ENCODE data around the gene FLNA.

The FLNA gene

DNA sequence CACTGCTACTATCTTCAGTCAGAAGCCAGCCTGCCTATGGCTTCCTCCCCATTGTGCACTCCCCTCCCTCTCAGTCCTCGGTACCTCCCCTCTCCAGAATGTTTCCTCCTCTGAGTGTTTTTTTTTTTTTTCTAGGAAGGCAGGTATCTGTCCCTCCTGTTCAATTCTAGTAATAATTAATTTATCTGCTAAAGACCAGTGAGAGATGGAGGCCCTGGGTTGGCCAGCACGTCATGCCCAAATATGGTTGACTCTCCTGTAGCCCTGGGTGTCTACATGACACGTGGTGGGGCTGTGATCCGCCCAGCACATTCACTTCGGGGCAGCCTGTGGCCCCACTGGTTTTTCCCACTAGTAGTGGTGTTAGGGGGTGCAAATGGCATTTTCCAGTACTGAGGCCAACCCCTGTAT is 1.8 kb downstream of the FLNA start:
- TF ChIP-seq, protein P1, sequence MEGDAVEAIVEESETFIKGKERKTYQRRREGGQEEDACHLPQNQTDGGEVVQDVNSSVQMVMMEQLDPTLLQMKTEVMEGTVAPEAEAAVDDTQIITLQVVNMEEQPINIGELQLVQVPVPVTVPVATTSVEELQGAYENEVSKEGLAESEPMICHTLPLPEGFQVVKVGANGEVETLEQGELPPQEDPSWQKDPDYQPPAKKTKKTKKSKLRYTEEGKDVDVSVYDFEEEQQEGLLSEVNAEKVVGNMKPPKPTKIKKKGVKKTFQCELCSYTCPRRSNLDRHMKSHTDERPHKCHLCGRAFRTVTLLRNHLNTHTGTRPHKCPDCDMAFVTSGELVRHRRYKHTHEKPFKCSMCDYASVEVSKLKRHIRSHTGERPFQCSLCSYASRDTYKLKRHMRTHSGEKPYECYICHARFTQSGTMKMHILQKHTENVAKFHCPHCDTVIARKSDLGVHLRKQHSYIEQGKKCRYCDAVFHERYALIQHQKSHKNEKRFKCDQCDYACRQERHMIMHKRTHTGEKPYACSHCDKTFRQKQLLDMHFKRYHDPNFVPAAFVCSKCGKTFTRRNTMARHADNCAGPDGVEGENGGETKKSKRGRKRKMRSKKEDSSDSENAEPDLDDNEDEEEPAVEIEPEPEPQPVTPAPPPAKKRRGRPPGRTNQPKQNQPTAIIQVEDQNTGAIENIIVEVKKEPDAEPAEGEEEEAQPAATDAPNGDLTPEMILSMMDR (IDR thresholded peaks at IDR 0.05; ENCODE audit: low read depth, low read length, missing control alignments): no peak
- H3K4me3 ChIP-seq (replicated peaks; ENCODE audit: low read depth, low read length): peak overlapping the region; percentile 88
- DNase-seq (ENCODE audit: extremely low read depth, low read depth): no peak

DNA sequence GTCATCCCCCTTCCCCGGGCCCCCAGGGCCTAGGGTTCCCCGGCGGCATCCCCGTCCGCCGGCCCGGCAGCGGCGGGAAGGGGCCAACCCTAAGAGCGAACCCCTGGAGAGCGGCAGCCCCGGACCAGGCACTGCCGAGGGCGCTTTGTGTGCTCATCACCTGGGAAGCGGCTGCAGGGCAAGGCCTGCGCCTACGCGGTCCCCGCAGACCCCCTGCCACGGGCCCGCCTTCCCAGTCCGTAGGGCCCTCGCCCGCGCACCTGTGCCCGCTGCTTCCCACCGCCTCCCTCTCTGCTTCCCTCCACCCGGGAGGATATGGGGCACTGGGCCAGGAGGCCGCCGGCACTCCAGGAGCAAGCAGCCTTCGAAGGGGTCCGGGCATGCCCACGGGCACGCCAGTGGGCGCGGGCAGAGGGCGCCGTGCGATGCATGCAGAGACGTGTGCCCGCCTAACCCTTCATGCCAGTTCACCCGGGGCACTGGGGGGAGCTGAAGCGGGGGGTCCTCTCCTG is 2.6 kb downstream of the FLNA start:
- DNase-seq (ENCODE audit: extremely low read depth, low read depth): no peak
- TF ChIP-seq, protein P1 (IDR thresholded peaks at IDR 0.05; ENCODE audit: low read depth, low read length, missing control alignments): no peak
- peak overlapping the region; percentile 88 for H3K4me3 ChIP-seq (replicated peaks; ENCODE audit: low read depth, low read length)

DNA sequence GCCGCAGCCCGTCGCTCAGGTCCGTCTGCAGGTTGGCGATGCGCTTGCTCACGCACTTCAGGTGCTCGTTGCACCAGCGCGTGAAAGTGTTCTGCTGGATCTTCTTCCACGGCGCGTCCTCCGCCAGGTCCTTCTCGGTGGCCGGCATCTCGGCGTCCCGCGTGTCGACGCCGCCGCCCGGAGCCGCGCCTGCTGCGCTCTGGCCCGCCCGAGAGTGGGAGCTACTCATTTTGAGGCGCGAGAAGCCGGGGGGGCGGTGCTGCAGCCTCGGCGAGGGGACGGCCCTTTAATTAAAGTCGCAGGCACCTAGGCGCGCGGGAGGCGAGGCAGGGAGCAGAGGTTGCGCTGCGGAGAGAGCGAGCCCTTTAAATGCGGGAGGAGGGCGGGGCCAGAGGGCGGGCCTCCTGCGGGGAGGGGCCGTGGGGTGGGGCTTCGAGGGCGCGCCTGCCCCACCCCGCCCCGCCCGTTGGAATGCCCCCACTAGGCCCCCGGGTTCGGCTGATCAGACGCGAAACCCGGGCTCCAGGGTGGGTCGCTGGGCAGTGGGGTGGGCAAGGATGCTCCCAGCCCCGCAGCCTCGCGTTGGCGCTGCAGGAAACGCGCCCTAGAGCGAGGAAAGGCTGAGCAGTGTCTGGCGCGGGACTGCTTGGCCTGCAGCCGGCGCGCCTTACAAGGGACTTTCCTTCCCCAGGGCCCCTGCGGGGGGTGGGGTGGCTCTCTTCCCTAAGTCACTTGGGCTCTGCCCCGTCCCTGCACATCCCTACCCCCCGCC is 3.2 kb downstream of the FLNA start:
- DNase-seq (ENCODE audit: extremely low read depth, low read depth): peak; percentile 58
- TF ChIP-seq, protein P1 (IDR thresholded peaks at IDR 0.05; ENCODE audit: low read depth, low read length, missing control alignments): no peak
- H3K4me3 ChIP-seq (replicated peaks; ENCODE audit: low read depth, low read length): peak overlapping the region; percentile 88

DNA sequence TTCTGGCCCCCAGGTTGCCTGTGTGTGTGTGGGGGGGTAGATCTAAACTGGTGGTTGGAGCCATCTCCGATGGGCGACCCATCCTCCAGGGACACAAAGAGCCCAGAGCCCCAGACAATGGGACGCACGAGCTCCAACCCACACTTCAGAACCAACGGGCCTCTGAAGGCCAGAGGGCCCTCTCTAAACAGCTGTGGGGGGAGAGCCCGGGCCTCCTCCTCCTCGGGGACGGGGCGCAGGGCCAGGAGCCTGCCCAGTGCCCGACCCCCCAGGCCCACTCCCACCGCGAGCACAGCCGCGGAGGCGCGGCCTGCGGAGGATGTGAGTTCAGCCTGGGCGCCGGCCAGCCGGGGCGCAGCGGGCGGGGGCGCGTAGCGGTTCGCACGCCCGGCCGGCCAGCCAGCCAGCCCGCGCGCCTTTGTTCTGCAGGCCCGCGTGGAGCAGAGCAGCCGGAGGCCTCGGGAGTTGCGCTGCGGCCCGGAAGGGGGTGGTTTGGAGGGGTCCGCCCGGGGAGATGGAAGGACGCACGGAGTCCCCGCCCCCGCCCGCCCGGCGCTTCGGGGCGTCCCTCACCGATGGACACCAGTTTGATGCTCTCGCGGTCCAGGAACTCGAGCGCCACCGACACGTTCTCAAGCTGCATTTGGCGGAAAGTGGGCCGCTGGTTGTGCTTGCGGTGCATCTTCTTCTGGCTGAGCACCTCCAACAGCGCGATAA is 4.0 kb downstream of the FLNA start:
- DNase-seq (ENCODE audit: extremely low read depth, low read depth): no peak
- TF ChIP-seq, protein P1 (IDR thresholded peaks at IDR 0.05; ENCODE audit: low read depth, low read length, missing control alignments): no peak
- peak overlapping the region; percentile 88 for H3K4me3 ChIP-seq (replicated peaks; ENCODE audit: low read depth, low read length)

DNA sequence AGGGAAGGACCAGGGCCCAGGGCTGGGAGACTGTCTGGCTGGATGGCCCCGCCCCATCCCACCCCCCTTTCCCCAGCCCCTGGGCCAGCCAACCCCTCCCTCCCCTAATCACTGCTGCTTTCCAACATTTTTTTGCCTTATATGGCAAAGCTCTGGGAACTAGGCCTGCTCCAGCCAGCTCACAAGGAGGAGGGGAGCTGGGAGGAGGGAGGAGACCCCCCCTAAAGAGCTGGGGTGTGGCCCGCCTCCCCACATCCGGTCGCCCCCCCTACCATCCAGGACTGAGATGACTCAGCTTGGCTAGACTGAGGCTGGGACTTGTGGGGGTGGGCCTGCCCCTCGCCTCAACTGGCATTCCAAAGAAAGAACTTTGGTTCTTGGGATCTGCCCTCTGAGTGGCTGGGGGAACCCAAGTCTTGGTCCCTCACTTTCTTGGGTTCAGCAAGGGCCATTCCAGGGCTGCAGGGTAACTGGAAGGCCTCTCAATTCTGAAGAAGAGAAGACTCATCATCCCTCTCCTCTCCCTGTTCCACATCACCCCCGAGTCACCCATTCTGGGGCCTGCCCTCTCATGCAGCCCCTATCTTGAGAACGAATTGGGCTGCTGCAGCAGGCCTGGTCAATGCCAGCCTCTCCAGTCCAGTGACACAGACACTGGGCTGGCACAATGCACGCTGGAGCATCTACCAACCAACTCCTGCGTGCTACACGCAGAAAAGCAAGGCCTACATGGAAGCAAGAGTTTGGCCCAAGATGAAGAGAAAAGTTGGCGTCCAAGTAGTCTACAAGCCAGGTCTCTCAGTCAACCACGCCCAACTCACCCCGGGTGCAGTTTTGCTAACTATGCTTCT is 4.8 kb downstream of the FLNA start:
- TF ChIP-seq, protein P1 (IDR thresholded peaks at IDR 0.05; ENCODE audit: low read depth, low read length, missing control alignments): no peak
- DNase-seq (ENCODE audit: extremely low read depth, low read depth): peak; percentile 81

DNA sequence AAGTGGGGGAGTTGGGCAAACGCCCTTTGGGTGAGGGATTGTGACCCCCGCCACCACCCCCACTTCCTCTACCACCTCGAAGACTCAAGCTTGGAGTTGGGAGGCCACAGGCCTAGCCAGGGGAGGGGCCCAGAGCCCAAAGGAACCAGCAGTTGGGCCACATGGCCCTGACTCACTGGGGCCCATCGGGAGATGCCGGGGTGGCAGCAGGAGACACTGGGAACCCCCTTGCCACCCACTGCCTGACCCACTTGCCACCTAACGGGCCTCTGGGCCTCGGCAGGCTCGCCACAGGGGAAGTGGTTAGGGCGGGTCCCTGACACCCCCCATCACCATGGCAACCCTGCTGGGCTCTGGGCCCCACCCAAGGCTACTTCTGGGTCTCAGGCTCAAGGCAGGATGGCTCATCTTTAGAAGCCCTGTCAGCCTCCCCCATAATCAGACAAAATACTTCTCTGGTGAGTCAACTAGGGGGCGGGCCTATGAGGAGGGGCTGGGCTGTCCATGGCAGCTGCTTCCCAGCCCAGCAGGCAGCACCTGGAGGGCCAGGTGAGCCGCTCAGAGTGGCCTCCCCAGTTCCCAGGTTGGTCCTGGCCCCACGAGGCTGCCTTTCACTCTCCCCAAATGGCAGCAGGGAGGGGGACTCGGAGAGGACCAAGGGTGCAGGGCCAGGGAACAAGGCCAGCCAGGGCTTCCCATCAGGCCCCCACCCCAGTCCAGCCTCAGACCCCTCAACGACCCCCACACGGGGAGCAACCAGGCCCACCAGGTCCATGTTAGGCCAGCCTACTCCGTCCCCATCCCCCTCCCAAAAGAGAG is 5.6 kb downstream of the FLNA start:
- TF ChIP-seq, protein P1 (IDR thresholded peaks at IDR 0.05; ENCODE audit: low read depth, low read length, missing control alignments): no peak
- H3K4me3 ChIP-seq (replicated peaks; ENCODE audit: low read depth, low read length): peak overlapping the region; percentile 88
- peak; percentile 78 for DNase-seq (ENCODE audit: extremely low read depth, low read depth)

More for the DNA sequence above, 4.8 kb downstream of the FLNA start:
- peak overlapping the region; percentile 88 for H3K4me3 ChIP-seq (replicated peaks; ENCODE audit: low read depth, low read length)
